CD4-positive, alpha-beta T cell treated with Interleukin-6 at 100 ng/mL for 8 hours (primary cell): ENCODE data around the gene RTF1.
"Not testable (repeated sequence)": the region's sequence is repeated elsewhere in the genome, so short reads cannot be mapped to it uniquely, and the experiment has no call there.

Experiments used
- DNase-seq: peaks from one replicate; pipeline ENCODE4 v3.0.0-alpha.2; 2020; ENCODE audit warnings: mixed read lengths, low spot score

The RTF1 gene

DNA sequence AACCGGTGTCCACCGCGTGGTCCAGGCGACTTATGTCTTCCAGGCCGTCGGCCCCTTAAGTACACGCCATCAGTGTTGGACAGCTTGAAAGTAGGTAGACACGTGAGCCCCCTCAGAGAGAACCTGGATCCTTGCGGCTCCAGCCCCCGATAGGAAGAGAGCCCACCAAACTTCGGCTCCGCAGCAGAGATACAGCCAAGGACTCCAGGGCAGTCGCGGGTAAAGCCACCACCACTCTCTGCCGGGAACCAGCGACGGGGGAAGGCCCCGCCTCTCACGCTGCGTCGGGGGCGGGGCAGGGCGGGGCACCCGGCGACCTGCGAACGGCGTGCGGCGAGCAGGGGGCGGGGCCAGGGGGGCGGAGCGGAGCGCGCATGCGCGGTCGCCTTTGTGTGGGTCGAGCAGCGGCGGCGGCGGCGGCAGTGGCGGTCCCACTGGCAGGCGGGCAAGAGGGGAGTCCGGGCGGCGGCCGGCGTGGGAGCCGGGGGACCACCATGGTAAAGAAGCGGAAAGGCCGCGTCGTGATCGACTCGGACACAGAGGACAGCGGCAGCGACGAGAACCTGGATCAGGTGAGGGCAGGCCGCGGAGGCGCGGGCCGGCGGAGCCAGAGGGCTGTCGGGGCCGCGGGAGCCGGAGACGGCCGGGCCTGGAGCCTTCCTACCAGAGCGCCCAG is at the start of gene RTF1:
Gene RTF1, plus strand, starts transcription at position 354 of the 676 bp plus-strand sequence. Its CDS starts 21 bp downstream, at position 375.
- peak; percentile 95 for DNase-seq

DNA sequence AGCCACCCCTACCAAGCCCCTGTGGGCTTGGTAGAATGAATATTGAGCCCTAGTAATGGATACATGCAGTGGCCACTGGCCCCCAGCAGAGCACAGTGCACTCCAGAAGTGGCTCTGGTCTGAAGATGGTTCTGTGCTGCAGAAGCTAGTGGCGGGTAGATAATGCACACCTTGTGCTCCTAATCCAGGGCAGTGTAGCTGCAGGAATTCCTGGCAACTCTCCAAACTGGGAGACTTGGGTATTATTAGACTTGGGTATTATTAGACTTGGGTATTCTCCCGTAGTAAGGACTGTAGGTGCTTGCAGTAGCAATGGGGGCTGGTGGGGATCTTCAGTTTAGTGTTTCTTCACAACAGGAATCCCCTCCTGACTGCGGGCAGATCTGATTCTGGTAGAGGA is 49.5 kb upstream of the RTF1 start:
- DNase-seq, result no peak

DNA sequence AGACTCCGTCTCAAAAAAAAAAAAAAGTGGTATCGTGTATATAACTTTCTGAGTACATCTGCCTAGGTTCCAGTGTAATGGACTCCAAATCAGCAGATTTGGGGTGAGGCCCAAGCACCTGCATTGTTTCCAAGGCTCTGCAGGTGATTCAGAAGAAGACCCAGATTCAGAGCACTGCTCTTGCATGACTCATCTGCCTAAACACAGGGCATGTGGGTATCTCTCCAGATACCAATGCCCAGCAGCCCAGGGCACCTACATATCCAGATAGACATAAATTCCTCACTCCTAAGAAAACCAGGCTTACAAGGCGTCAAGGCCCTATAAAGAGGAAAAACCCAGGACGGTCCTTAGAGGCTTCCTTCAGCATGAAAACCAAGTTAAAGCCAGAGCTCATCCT is 38.9 kb upstream of the RTF1 start:
- DNase-seq, result no peak

DNA sequence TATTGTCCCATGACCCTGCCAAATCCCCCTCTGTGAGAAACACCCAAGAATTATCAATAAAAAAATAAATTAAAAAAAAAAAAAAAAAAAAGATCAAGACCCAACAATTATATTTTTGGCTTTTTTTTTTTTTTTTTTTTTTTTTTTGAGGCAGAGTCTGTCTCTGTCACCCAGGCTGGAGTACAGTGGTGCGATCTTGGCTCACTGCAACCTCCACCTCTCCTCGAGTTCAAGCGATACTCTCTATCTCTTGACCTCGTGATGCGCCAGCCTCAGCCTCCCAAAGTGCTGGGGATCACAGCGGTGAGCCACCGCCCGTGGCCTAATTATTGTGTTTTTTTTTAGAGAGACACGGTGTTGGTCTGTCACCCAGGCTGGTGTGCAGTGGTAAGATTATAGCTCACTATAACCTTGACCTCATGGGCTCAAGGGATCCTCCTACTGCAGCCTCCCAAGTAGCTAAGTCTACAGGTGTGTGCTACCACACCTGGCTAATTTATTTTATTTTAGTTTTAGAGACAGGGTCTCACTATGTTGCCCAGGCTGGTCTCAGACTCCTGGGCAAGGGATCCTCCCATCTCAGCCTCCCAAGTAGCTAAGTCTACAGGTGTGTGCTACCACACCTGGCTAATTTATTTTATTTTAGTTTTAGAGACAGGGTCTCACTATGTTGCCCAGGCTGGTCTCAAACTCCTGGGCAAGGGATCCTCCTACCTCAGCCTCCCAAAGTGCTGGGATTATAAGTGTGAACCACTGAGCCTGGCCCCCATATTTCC is 32.7 kb upstream of the RTF1 start:
- not testable (repeated sequence) for DNase-seq

DNA sequence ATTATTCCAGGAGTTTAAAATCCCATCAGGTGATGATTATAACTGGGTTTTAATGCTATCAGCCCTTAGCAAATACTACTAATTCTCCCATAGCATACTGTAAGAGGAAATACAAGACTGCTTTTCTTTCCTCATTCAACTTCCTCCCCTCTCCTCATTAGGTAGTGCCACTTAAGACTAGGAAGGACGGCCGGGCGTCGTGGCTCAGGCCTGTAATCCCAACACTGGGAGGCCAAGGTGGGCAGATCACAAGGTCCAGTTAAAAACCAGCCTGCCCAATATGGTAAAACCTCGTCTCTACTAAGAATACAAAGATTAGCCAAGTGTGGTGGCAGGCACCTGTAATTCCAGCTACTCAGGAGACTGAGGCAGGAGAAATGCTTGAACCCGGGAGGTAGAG is 29.2 kb upstream of the RTF1 start:
- no peak for DNase-seq

DNA sequence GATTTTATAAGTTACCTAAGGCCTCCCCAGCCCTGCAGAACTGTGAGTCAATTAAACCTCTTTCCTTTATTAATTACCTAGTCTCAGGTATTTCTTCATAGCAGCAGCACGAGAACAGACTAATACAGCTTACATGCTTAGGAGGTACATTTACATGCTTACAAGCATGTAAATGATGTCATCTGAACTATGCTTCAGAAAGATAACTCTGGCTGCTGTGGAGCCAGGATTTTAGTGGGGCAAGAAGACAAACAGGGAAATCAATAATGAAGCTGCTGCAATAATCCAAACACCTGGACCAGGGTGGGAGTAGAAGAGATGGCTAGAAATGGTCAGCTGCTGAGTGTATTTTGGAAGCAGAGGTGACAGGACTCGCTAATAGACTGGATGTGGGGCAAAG is 24.2 kb upstream of the RTF1 start:
- no peak for DNase-seq

DNA sequence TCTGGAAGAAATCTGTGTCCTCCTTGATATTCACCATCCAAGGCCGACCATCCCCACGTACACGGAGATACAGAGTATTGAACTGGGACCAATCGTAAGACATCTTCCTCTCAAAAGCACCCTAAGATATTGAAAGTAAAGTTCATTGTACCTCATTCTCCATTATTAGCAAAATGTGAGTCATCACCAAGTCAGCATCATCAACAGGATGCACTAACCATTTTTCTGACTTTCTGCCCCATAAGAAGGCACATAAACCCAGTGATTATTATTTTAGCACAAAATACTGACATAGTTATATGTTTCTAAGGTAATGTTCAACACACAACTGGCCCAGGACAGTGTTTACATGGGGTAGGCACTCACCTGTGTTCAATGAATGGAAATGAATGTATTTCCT is 22.0 kb upstream of the RTF1 start:
- no peak for DNase-seq

DNA sequence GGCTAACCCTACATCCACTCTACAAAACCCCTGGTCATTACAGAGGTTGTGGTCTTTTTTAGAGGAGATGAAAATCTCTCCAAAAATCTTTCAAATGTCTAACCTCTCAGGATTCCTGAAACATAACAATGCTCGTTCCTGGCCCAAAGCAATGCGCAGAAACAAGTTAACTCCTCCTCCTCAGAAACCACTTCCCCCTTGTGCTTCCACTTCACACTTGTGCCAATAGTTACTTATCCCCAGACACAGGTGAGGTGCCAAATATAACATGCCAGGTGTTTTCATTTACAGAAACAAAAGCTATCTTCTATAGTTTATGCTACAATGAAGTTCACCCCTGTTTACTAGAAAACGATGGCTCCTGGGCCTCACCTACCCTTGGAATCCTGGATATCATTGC is 20.8 kb upstream of the RTF1 start:
- no peak for DNase-seq

DNA sequence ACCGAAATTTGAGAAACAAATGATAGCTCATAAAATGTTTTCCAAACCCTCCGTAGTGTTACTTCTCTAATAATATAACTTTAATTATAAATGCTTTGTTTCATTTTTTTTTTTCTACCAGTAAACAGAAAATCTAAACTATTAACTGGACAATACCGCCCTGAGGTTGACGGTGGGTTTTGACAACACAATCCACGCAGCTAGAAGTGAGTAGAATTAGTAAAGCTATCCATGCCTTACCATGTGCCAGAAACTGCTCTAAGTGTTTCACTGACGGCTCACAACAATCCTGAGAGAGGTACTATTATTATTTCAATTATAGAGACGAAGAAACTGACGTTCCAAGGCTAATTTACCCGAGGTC is 15.0 kb upstream of the RTF1 start:
- DNase-seq, result no peak

DNA sequence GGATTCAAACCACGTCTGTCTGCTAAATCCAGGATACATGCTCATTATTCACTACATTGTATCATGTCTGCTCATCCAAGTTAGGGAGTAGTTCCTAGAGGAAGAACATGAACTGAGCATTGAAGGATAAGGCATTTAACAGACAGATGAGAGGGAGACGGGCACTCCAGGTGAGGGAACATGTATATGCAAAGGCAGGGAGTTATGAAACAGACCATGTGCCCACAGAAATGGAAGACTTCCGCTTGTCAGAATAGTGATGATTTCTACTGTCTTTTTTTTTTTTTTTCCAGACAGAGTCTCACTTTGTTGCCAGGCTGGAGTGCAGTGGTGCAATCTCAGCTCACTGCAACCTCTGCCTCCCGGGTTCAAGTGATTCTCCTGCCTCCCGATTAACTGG is 9.6 kb upstream of the RTF1 start:
- no peak for DNase-seq

DNA sequence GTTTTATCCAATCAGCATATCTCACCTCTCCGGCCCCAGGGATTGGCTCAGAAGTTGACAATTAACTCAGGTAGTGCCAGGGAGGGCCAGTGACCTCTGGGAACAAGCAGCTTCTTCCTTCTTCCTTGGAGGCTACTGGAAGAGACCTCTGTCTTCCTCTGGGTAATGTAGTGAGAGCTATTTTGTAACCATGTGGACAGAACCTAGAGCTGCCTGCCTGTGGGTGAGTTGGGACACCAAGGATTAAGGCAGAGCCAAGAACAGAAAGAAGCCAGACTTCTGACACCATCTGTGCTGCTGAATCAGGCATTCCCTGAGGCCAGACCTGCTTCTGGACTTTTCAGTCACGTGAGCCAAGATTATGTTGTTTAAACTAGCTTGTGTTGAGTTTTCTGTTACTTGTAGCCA is 8.7 kb upstream of the RTF1 start:
- DNase-seq, result no peak

DNA sequence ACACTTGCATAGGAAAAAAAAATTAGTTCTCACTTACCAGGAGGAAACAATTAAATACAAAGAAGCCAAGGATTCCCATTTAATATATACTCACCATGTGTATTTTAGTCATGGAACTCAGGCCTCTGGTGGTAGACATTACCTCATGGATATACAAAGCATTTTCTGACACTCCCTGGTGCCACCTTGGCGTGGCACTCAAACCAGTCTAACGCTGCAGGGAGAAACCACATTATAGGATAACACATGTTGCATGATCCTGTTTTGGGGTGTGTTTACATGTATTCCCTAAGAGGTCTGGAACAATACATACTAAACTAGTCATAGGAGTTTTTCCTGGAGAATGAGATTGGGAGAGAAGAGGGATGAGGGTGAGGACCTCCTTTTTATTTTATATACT is 5.9 kb upstream of the RTF1 start:
- no peak for DNase-seq

DNA sequence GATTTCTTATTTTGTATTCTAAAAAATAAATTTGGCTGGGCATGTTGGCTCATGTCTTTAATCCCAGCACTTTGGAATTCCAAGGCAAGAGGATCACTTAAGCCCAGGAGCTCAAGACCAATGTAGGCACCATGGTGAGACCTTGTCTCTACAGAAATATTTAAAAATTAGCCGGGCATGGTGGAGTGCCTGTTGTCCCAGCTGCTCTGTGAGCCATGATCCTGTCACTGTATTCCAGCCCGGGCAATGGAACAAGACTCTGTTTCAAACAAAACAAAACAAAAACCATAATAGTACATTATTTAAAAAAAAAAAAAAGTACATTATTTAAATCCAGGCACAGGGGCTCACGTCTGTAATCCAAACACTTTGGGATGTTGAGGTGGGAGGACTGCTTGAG is 5.5 kb upstream of the RTF1 start:
- no peak for DNase-seq

DNA sequence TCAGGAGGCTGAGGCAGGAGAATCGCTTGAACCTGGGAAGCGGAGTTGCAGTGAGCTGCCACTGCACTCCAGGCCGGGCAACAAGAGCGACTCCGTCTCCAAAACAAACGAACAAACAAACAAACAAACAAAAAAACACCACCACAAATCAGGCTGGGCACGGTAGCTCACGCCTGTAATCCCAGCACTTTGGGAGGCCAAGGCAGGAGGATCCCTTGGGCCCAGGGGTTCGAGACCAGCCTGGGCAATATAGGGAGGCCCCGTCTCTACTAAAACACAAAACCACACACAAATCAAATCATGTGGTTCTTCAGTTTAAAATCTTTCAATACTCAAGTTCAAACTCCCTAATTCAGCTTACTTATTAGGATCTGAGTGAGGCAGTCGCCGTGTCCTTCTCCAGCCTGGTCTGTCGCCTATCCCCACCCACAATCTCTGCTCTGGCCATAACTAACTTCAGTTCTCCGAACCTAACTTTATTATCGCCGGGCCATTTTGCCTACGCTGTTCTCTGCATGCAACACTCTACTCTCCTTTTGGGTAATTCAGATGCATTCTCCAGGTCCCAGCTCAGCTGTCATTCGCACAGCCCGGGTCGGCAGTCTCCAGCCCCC is 660 bp upstream of the RTF1 start:
- DNase-seq, result no peak

DNA sequence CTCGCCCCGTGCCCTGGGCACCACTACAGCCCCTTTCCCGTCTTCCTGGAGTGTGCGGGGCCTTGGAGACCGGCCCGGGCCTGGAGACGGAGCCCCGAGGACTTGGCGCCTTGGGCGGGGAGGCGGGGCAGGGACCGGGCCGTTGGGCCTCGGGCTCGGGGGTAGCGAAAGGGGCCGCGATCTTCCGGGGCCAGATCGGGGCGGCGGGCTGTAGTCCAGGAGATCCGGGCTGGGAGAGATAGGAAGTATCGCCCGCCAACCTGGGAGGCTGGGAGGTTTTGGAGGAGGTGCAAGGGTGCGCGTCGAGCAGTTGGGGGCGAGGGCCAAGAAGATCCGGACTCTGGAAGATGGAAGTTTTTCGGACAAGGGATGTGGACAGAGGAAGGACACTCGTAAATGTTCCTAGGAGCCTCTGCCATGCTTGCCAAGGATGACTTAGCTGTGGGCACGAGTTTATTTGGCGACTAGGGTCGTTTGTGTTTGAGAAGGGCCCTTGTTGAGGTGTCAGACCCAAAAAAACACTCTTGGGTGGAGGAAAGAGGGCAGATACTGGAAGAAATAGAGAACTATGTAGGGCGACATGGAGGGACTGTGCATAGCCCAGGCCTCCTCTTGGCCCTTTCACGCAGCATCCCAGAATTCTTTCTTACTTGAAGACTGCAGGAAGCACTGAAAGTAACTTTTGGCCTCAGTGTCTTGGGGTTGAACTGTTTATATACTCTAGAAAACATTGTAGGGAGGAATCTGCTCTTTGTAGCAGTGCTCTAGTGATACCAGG is 712 bp downstream of the RTF1 start:
- DNase-seq, result no peak

DNA sequence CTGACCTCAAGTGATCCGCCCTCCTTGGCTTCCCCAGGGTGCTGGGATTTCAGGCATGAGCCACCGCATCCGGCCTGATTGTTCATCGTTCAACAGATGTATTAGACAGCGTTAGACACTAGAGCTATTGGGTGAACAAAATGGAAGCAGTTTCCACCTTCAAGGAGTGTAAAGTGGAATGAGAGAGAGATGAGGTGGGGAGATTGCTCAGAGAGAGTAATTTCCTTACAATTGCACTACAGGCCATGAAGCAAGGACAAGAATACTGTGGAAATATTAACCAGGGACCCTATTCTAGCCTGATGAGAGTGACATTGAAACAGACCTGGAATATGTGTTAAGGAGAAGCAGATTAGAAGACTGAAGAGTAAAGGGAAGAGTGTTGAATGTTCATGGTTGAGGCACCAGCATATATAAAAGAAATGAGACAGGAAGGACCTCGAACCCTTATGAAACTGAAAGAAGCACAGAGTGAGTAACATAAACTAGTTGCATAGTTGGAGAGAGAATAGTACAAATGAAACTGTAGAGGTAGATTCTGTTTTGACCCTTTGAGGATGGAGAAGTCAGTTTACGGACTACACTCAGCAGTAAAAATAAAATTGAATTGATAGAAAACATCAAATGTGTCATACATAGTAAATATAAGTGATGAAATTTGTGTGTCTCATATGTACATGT is 7.2 kb downstream of the RTF1 start:
- no peak for DNase-seq

DNA sequence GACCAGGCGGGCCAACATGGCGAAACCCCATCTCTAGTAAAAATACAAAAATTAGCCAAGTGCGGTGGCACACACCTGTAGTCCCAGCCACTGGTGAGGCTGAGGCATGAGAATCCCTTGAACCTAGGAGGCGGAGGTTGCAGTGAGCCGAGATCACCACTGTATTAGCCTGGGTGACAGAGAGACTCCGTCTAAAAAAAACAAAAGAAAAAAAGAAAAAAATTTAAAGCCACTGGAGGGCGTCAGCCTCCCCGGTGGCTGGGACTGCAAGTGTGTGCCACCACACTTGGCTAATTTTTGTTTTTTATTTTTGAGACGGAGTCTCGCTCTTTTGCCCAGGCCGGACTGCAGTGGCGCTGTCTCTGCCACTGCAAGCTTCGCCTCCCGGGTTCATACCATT is 7.9 kb downstream of the RTF1 start:
- no peak for DNase-seq

DNA sequence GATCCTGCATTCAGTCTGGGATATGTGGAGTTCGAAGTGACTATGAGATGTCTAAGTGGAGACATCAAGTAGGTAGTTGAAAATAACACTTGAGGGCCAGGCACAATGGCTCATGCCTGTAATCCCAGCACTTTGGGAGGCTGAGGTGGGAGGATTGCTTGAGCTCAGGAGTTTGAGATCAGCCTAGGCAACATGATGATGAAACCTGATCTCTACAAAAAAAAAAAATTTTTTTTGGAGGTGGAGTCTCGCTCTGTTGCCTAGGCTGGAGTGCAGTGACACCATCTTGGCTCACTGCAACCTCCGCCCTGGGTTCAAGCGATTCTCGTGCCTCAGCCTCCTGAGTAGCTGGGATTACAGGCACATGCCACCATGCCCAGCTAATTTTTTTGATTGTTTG is 9.0 kb downstream of the RTF1 start:
- DNase-seq, result not testable (repeated sequence)

DNA sequence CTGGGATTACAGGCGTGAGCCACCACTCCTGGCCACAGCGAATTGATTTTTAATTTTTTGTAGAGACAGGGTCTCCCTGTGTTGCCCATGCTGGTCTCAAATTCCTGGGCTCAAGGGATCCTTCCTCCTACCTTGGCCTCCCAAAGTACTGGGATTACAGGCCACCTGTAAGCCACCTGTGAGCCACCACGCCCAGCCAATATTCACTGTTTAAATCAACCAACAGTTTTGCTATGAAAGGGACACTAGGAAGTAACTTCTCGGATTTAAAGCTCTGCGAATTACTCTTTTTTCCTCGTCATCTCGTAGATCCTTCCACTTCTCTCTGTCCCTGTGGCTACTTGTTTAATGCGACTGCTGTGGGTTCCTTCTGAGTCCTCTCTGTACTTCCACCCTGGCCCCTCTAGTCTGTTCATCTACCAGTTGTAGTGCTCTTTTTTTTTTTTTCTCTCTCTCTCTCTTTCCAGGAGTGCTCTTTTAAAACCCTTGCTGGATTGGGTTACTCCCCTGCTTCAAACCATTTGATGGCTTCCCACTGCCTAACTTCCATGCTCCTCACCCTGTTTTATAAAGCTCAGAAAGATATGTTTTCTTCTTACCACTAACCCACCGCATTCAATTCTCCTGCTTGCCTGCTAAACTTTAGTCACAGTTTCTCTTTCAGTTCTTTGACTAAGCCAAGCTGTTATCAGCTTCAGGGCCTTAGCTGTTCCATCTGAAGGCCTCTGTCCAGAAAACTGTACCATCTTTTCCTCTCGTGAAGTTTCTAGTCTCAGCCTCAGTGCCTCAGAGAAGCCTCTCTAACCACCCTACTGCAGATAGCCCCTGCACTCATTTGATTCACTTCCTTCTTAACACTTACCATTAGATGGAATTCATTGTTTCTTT is 12.4 kb downstream of the RTF1 start:
- DNase-seq, result no peak

DNA sequence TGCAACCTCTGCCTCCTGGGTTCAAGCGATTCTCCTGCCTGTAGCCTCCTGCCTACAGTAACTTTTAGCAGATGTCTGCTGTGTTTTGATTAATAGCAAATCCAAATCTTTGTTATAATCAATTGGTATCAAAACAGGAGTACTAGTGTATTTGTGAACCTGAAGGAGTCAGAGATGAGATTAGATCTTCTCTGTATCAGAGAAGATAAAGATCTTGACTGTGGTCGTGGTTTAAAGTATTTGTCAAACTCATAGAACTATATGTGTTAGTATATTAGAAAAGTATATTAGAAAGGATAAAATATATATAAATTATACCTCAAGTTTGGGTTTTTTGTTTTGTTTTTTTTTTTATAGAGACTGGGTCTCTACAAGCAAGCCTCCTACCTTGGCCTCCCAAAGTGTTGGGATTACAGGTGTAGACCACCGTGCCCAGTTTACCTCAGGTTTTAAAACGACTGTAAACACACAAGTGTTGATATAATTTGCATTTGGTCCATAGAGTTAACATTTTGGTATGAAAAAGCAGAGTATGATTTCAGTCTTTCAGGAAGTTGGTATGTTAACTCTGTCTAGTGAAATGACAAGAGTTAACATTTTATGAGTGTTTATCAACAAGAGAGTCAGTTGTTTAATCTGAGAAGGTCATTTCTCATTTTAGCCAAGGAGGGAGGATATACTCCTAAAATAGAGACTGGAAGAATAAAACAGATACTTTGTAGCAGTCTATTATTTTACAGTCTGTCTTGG is 18.3 kb downstream of the RTF1 start:
- no peak for DNase-seq
